Activated T-cell treated with anti-CD3 and anti-CD28 coated beads, Interleukin-2, amount 50 U/mL, for 72 hours (primary cell): ENCODE measurements around the gene CARNS1. TPM values are rescaled to one million over a fixed set of nuclear protein-coding genes. Genes with fewer than 3 reads are reported as not detected.

ENCODE experiments used
- total RNA-seq, 2 donors: library from RNA; stranded (reverse); gene quantifications; one replicate each; pipeline ENCODE4 v1.2.3, GENCODE V29; 2022

The CARNS1 gene
- total RNA-seq, 2 donors from 2014 or later, result 3.8 to 5.0 TPM

Other genes starting within 250 kb of the CARNS1 start
- gene GRK2, start 149.2 kb upstream of the CARNS1 start, total RNA-seq, result 100 to 1,000 TPM; 379 to 422 TPM
- gene ANKRD13D, start 126.4 kb upstream of the CARNS1 start, total RNA-seq, result 10 to 100 TPM; 78.5 to 90.9 TPM
- gene SSH3, start 112.1 kb upstream of the CARNS1 start, total RNA-seq, result 10 to 100 TPM; 13.3 to 20.3 TPM
- 10 to 100 TPM; 68.5 to 74.1 TPM for gene POLD4, start 62.1 kb upstream of the CARNS1 start, total RNA-seq
- gene CLCF1, start 42.1 kb upstream of the CARNS1 start, total RNA-seq, result under 1 TPM; 0.22 to 0.93 TPM
- 10 to 100 TPM; 36.7 to 41.2 TPM for gene RAD9A, start 23.7 kb upstream of the CARNS1 start, total RNA-seq
- 100 to 1,000 TPM; 211 to 244 TPM for gene PPP1CA, start 13.8 kb upstream of the CARNS1 start, total RNA-seq
- 100 to 1,000 TPM in 1 of 2 donors, 10 to 100 TPM in 1; 93.3 to 120 TPM for gene TBC1D10C, start 11.6 kb upstream of the CARNS1 start, total RNA-seq
- 10 to 100 TPM; 55.0 to 56.1 TPM for gene RPS6KB2, start 12.8 kb downstream of the CARNS1 start, total RNA-seq
- 100 to 1,000 TPM in 1 of 2 donors, 10 to 100 TPM in 1; 94.5 to 119 TPM for gene PTPRCAP, start 22.0 kb downstream of the CARNS1 start, total RNA-seq
- gene CORO1B, start 27.8 kb downstream of the CARNS1 start, total RNA-seq, result 10 to 100 TPM; 58.2 to 91.9 TPM
- gene GPR152, start 37.1 kb downstream of the CARNS1 start, total RNA-seq, result not detected
- 10 to 100 TPM in 1 of 2 donors, 1 to 10 TPM in 1; 8.9 to 10.4 TPM for gene CABP4, start 39.7 kb downstream of the CARNS1 start, total RNA-seq
- gene TMEM134, start 53.6 kb downstream of the CARNS1 start, total RNA-seq, result 10 to 100 TPM; 53.2 to 59.7 TPM
- 100 to 1,000 TPM; 172 to 184 TPM for gene AIP, start 67.3 kb downstream of the CARNS1 start, total RNA-seq
- 100 to 1,000 TPM in 1 of 2 donors, 10 to 100 TPM in 1; 94.3 to 118 TPM for gene PITPNM1, start 89.7 kb downstream of the CARNS1 start, total RNA-seq
- 100 to 1,000 TPM; 103 to 137 TPM for gene CDK2AP2, start 92.5 kb downstream of the CARNS1 start, total RNA-seq
- not detected for gene CABP2, start 107.8 kb downstream of the CARNS1 start, total RNA-seq
- 100 to 1,000 TPM; 199 to 215 TPM for gene GSTP1, start 168.1 kb downstream of the CARNS1 start, total RNA-seq
- 100 to 1,000 TPM; 220 to 244 TPM for gene NDUFV1, start 191.3 kb downstream of the CARNS1 start, total RNA-seq
- 10 to 100 TPM; 19.6 to 24.6 TPM for gene NUDT8, start 214.3 kb downstream of the CARNS1 start, total RNA-seq
- not detected for gene TBX10, start 224.1 kb downstream of the CARNS1 start, total RNA-seq
- under 1 TPM; 0.30 to 0.31 TPM for gene ACY3, start 235.1 kb downstream of the CARNS1 start, total RNA-seq